Kidney (tissue), 14 donors: Measurements from ENCODE around the gene MYH9. TPM values are rescaled to one million over a fixed set of nuclear protein-coding genes. Genes with fewer than 3 reads are reported as not detected.
A peak's percentile ranks its signal among the peaks of the same experiment; 100 is the strongest.

Experiments used
- DNase-seq, 5 donors: peaks; one replicate each; pipeline ENCODE4 v3.0.0-alpha.2; 2013 to 2020
- FAIRE-seq: peaks from 2 replicates; lab custom pipeline; 2012; peaks lifted over from hg19 to GRCh38; lab: Jason Lieb, UNC
- H3K27ac ChIP-seq, 2 donors: one replicate each; pipeline ENCODE4 v1.7.0; 2013; ENCODE audit warnings: low read depth in 2 of 2, low read length in 2 of 2, inconsistent platforms in 1 of 2
- H3K27me3 ChIP-seq: one replicate; pipeline ENCODE4 v1.7.1; 2013; ENCODE audit warnings: low read length, inconsistent platforms; ENCODE audit not compliant: control insufficient read depth, insufficient read depth
- H3K36me3 ChIP-seq, 3 donors: one replicate each; pipeline versions ENCODE4 v1.7.0 to v1.7.1; 2013; ENCODE audit warnings: low read length in 3 of 3, control low read depth in 1 of 3, inconsistent platforms in 1 of 3; ENCODE audit not compliant: insufficient read depth in 3 of 3, control insufficient read depth in 2 of 3
- H3K4me1 ChIP-seq, 3 donors: one replicate each; pipeline versions ENCODE4 v1.7.0 to v1.7.1; 2013; ENCODE audit warnings: low read length in 3 of 3, inconsistent platforms in 1 of 3, low read depth in 1 of 3; ENCODE audit not compliant: control insufficient read depth in 2 of 3, insufficient read depth in 2 of 3
- H3K4me3 ChIP-seq, 3 donors: one replicate each; pipeline versions ENCODE4 v1.7.0 to v1.8.1; 2013; ENCODE audit warnings: low read length in 3 of 3, control low read depth in 1 of 3, inconsistent platforms in 1 of 3
- H3K9ac ChIP-seq, 3 donors: one replicate each; pipeline versions ENCODE4 v1.7.0 to v1.7.1; 2013; ENCODE audit warnings: low read length in 3 of 3, control low read depth in 1 of 3, inconsistent platforms in 1 of 3
- H3K9me3 ChIP-seq, 3 donors: one replicate each; pipeline versions ENCODE4 v1.7.0 to v1.7.1; 2013; ENCODE audit warnings: low read length in 3 of 3, control low read depth in 1 of 3, inconsistent platforms in 1 of 3; ENCODE audit not compliant: control insufficient read depth in 2 of 3, insufficient read depth in 1 of 3
- CTCF ChIP-seq: IDR thresholded peaks from 3 replicates; pipeline ENCODE4 v1.5.1; 2012; ENCODE audit warnings: mild to moderate bottlenecking, moderate library complexity, borderline replicate concordance; ENCODE audit not compliant: insufficient read depth; ENCODE audit errors: extremely low read depth
- intact Hi-C: fragments of 100-400 bp; cut with DNase I; formaldehyde crosslinking; loops from one replicate; pipeline ENCODE4 v1.11.1; 2022
- polyA plus RNA-seq: library from polyadenylated mRNA; stranded (reverse); fragments of 350-450 nt; fragmentation: Illumina TruSeq; extraction: RNeasy Lipid Tissue Mini Kit (QIAGEN cat#74804); gene quantifications from one replicate; pipeline ENCODE4 v1.2.3, GENCODE V29; 2014; ENCODE audit warnings: low read depth, low replicate concordance; ENCODE audit not compliant: insufficient read depth
- total RNA-seq: library from RNA; stranded (reverse); fragmentation: NEBNext Ultra II Directional; extraction: Animal tissue kit (Norgen Biotek cat#: 25700); gene quantifications from one replicate; pipeline ENCODE4 v1.2.1, GENCODE V29; 2021
- donor health status: control.
- donor health status: control.
- donor health status: control.
- donor health status: control.
- donor health status: control.
- donor health status: DM: yes; HTN: yes; CAD: no.
- donor health status: Normal renal cell carcinoma (clear cell type).

The MYH9 gene
- total and polyA plus RNA-seq, 2 donors from 2014 or later = 85.2 to 655 TPM

DNA sequence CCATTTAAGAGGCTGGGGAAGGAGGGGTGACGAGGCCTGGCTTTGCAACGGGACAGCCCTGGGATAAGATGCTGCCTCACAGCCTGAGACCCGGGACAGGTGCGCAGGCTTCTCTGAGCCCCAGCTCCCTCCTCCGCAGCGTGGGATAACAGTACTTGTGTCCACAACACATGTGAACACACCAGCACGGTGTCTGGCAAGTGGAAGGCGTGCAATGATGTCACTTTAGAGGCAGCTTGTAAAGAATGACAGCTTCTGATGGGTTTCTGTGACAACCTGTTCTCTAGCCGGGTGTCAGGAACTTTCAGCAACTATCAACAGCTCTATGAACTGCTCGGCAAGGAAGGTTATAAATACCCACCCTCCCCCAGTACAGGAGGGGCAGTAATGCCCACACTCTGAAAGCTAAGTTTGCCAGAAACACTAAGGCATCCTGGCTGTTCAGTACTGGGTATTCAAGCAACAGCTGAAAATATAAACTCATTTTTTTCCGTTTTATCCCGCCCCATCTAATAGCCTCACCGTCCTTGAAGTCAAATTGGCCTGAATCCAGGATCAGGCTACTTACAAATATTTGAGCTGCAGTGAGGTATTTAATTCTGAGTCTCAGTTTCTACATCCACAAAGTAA, 59.7 kb downstream of the MYH9 start:
- Histone ChIP-seq H3K4me3 (peak overlapping the region in 1 of 3 donors; percentile 17), H3K9me3 (no peaks in the 10 kb centered on the region), H3K36me3 (peaks cover 9 to 44% (median 13%) of the 10 kb centered on the region in 3 donors), H3K4me1 (peaks cover 14 to 97% (median 94%) of the 10 kb centered on the region in 3 donors), H3K9ac (peak overlapping the region in 2 of 3 donors; percentile 46 to 85), H3K27ac (peak overlapping the region; percentile 95 to 97), H3K27me3 (no peaks in the 10 kb centered on the region)
- intact Hi-C loops = no loop called here
- FAIRE-seq (no peak), DNase-seq (peak in 2 of 5 donors; percentile 67 to 76)
- TF ChIP-seq CTCF = no peak

- peak overlapping the region; percentile 95 to 97 for H3K27ac ChIP-seq
- H3K4me1 ChIP-seq = peaks cover 14 to 87% (median 83%) of the 10 kb centered on the region in 3 donors
- H3K9me3 ChIP-seq = no peaks in the 10 kb centered on the region
- peaks cover 14 to 56% (median 16%) of the 10 kb centered on the region in 3 donors for H3K36me3 ChIP-seq
- no peak overlapping the region for H3K4me3 ChIP-seq
- DNase-seq (peak in 1 of 5 donors; percentile 73), FAIRE-seq (no peak)
- peak overlapping the region in 1 of 3 donors; percentile 85 for H3K9ac ChIP-seq
- intact Hi-C loops = no loop called here
- H3K27me3 ChIP-seq = no peaks in the 10 kb centered on the region
- no peak for TF ChIP-seq CTCF
These were observed 61.3 kb downstream of the MYH9 start for GRCh38 chr22:36326178-36327161.

- peak overlapping the region; percentile 95 to 97 for H3K27ac ChIP-seq
- FAIRE-seq = no peak
- H3K4me3 ChIP-seq = peak overlapping the region in 1 of 3 donors; percentile 0
- peak in 2 of 5 donors; percentile 52 to 92 for DNase-seq
- H3K9ac ChIP-seq = peak overlapping the region in 1 of 3 donors; percentile 30
- H3K27me3 ChIP-seq = no peaks in the 10 kb centered on the region
- no peak for TF ChIP-seq CTCF
- H3K36me3 ChIP-seq = peaks cover 17 to 66% (median 22%) of the 10 kb centered on the region in 3 donors
- intact Hi-C loops = no loop called here
- H3K4me1 ChIP-seq = peaks cover 14 to 76% (median 74%) of the 10 kb centered on the region in 3 donors
- H3K9me3 ChIP-seq = no peaks in the 10 kb centered on the region
These were observed 62.4 kb downstream of the MYH9 start for GRCh38 chr22:36325154-36326031.
